MG63 (cell line): ENCODE measurements around the gene HECTD2. TPM values are rescaled to one million over a fixed set of nuclear protein-coding genes. Genes with fewer than 3 reads are reported as not detected.
"Not testable (repeated sequence)": the region's sequence is repeated elsewhere in the genome, so short reads cannot be mapped to it uniquely, and the experiment has no call there.

Experiments
- DNase-seq: peaks from one replicate; pipeline ENCODE4 v3.0.0-alpha.2; 2020
- H3K27me3 ChIP-seq: fragments of 250-450 bp; sonication (Bioruptor Pico); 2 replicates; pipeline ENCODE4 v1.5.1; 2020; ENCODE audit warnings: mild to moderate bottlenecking, moderate library complexity
- H3K36me3 ChIP-seq: fragments of 250-450 bp; sonication (Bioruptor Pico); 2 replicates; pipeline ENCODE4 v1.5.1; 2020; ENCODE audit warnings: mild to moderate bottlenecking, moderate library complexity
- H3K4me3 ChIP-seq: fragments of 250-450 bp; sonication (Bioruptor Pico); 2 replicates; pipeline ENCODE4 v1.5.1; 2020; ENCODE audit warnings: mild to moderate bottlenecking, moderate library complexity
- H3K9me3 ChIP-seq: fragments of 250-450 bp; sonication (Bioruptor Pico); 2 replicates; pipeline ENCODE4 v1.5.1; 2020; ENCODE audit warnings: mild to moderate bottlenecking, moderate library complexity
- total RNA-seq: library from RNA; depleted of rRNA; stranded (reverse); fragments of >200 nt; shearing (Covaris generic); gene quantifications from 2 replicates; pipeline ENCODE4 v1.2.3, GENCODE V29; 2014; ENCODE audit warnings: low replicate concordance

The HECTD2 gene
- total RNA-seq, 1 experiment from 2014 or later: 2.5 TPM

DNA sequence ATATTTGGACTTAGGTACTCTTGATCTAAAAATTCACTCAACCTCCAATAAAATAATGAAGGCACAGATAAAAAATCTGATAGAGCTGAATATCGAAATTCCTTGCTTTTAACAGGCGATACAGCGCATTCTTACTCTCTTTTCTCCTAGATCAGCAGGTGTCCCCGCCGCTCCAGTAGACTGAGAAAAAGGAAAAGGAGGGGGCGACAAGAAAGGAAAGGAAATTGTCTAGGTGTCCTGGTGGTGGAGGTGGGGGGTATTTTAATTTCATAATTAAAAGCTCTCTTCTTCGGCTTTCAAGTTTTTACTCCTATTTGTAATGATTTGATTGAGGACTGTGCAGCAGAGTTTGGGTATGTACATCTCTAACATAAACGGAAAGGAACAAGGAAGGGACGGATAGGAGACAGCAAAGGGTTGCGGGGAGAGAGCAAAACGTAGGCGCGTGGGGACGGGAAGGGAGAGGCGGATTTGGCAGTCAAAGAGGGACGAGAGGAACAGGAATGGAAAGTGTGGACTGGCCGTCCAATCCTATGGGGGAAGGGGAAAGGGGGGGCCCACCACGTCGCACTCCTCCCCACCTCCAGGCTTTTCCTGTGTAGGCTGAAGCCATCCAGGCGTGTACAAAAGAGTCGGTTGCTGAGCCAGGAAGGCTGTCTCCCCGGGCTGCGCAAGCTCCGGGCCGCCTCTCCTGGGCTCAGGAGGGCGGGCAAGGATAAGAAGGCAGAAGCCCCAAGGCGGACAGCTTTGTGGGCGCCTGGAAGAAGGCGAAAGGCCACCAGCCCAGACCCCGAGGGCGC, 875 bp upstream of the HECTD2 start:
- peak; percentile 82 for DNase-seq
- no peaks in the 10 kb centered on the region for H3K27me3 ChIP-seq
- H3K4me3 ChIP-seq: peak overlapping the region; percentile 61

DNA sequence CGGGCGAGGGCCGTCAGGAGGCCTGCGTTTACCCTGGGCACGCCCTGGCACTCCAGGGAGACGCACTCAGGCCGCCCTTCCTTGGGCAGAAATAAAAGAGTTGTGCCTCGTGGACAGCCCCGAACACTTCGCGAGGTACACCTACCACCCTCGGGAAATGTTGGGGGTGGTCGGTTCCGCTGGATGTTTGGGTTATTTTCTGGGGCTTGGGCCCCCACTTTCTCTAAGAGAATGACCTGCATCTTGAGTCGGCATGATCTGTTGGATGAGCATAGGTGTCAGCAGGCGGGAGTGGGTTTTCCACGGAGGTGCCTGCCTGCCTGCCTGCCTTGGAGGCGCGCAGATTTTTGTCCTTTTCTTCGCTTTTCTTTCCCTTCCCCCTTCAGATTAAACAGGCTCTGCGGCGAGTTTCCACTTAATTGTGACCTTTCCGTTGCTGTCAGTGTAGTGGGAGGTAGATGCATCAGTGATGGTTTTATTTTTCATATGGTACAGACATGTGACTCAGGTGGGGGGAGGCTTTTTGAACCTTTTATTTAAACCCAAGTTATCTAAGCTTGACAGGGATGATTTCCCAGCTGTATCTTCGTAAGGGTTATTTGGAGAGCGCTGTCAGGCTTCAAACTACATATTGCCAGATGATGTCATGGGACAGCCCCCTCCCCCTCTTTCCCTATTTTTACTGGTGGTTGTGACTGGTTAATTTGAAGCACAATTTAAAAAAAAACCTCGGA, 661 bp downstream of the HECTD2 start:
- peak; percentile 22 for DNase-seq
- Histone ChIP-seq H3K36me3 (no peaks in the 10 kb centered on the region), H3K9me3 (no peaks in the 10 kb centered on the region), H3K4me3 (peak overlapping the region; percentile 61), H3K27me3 (no peaks in the 10 kb centered on the region)

More for the DNA sequence above, 875 bp upstream of the HECTD2 start:
- no peaks in the 10 kb centered on the region for H3K9me3 ChIP-seq
- H3K36me3 ChIP-seq: no peaks in the 10 kb centered on the region

DNA sequence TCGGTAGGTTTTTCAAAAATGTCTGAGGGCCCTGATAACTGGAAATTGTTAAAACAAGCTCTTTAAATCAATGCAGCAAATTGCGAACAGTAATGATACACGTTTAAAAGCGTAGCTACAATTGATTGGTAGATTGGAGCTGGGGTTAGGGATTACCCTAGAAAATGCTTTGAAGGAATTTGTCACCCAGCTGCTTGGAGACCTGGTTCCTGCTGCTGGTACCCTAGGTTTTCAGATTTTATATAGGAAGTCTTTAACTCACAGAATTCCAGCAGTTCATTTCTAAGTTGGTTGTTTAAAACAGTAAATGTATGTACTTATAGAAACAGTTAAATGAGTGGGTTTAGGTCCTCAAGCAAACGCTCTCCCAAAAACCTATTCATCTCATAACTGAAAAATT, 1.5 kb downstream of the HECTD2 start:
- DNase-seq: no peak
- H3K36me3 ChIP-seq: no peaks in the 10 kb centered on the region
- H3K4me3 ChIP-seq: peak overlapping the region; percentile 61

GRCh38 chr10:91412354-91413087, 2.4 kb downstream of the HECTD2 start:
- DNase-seq: no peak
- Histone ChIP-seq H3K9me3 (no peaks in the 10 kb centered on the region), H3K27me3 (no peaks in the 10 kb centered on the region), H3K36me3 (no peaks in the 10 kb centered on the region), H3K4me3 (no peak overlapping the region)

More for the DNA sequence above, 1.5 kb downstream of the HECTD2 start:
- H3K27me3 ChIP-seq: no peaks in the 10 kb centered on the region
- H3K9me3 ChIP-seq: no peaks in the 10 kb centered on the region

GRCh38 chr10:91415816-91416215, 5.7 kb downstream of the HECTD2 start:
- H3K27me3 ChIP-seq: no peaks in the 10 kb centered on the region
- H3K9me3 ChIP-seq: no peaks in the 10 kb centered on the region
- DNase-seq: no peak
- no peaks in the 10 kb centered on the region for H3K36me3 ChIP-seq
- no peak overlapping the region for H3K4me3 ChIP-seq

GRCh38 chr10:91416339-91416855, 6.3 kb downstream of the HECTD2 start:
- H3K27me3 ChIP-seq: no peaks in the 10 kb centered on the region
- no peak overlapping the region for H3K4me3 ChIP-seq
- no peaks in the 10 kb centered on the region for H3K9me3 ChIP-seq
- no peak for DNase-seq
- no peaks in the 10 kb centered on the region for H3K36me3 ChIP-seq

DNA sequence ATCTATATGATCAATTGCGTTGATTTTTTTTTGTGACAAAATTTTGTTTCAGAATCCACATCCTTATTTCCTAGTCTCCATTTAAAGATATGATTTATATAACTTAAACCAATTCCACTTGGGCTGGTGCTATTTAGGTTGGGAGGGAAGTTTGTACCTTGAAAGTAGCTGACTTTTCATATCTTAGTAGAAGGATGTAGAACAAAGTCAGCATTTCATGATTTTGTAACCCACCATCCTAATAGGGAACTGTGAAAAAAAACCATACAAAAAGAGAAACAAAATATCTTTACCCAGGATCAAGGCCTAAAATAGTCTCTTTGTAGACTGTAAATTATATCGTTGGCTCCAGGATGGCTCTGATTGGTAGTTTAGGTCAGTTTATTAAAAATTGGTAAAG, 8.3 kb downstream of the HECTD2 start:
- no peaks in the 10 kb centered on the region for H3K36me3 ChIP-seq
- H3K9me3 ChIP-seq: no peaks in the 10 kb centered on the region
- H3K27me3 ChIP-seq: no peaks in the 10 kb centered on the region
- no peak for DNase-seq
- H3K4me3 ChIP-seq: no peak overlapping the region

DNA sequence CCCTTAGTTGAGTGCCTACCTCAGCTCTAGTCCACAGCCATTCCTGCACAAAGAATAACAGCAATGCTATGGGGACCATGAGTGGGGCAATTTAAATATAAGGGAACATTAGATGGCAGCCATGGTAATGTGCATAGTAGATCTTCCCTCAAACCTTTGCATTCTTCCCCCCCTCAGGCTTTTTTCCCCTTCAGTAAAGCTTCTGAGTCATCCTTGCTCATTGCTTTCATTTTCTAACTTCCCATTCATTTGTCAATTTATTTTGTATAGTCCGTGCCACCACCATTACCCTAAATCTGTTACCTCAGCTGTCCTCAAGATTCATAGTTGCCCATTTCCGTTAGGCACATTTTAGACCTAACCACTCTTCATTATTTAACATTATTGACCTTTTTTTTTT, 10.7 kb downstream of the HECTD2 start:
- no peaks in the 10 kb centered on the region for H3K36me3 ChIP-seq
- no peak overlapping the region for H3K4me3 ChIP-seq
- DNase-seq: no peak
- H3K27me3 ChIP-seq: no peaks in the 10 kb centered on the region
- no peaks in the 10 kb centered on the region for H3K9me3 ChIP-seq

DNA sequence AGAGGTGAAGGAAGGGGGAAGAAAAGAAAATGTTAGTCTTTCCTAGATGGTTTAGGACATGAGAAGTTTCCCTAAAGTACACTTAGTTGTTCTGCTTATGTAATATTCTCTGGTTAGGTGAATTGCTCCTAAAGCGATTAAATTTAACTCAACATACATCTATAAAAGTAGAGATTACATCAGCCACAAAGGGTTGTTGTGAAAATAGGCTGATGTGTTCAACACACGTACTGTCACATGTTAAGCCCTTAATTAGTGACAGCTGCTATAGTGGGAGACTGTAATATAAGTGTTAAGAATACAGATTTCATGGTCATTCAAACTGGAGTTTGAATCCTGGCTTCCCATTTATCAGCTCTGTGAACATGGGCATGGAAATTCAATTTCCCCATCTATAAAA, 12.8 kb downstream of the HECTD2 start:
- H3K27me3 ChIP-seq: no peaks in the 10 kb centered on the region
- 0 out of 2 replicates have a peak, but pooled peaks cover 2% of the 10 kb centered on the region for H3K9me3 ChIP-seq
- H3K4me3 ChIP-seq: no peak overlapping the region
- no peak for DNase-seq
- H3K36me3 ChIP-seq: no peaks in the 10 kb centered on the region

- H3K9me3 ChIP-seq: 0 out of 2 replicates have a peak, but pooled peaks cover 2% of the 10 kb centered on the region
- no peaks in the 10 kb centered on the region for H3K36me3 ChIP-seq
- no peak overlapping the region for H3K4me3 ChIP-seq
- peak; percentile 8 for DNase-seq
- H3K27me3 ChIP-seq: no peaks in the 10 kb centered on the region
Observed at GRCh38 chr10:91424016-91424415, 13.9 kb downstream of the HECTD2 start.

GRCh38 chr10:91432175-91432574, 22.0 kb downstream of the HECTD2 start:
- DNase-seq: no peak
- H3K9me3 ChIP-seq: 0 out of 2 replicates have a peak, but pooled peaks cover 2% of the 10 kb centered on the region
- peaks cover 2% of the 10 kb centered on the region; the same call in 1 of the 2 replicates for H3K36me3 ChIP-seq
- no peaks in the 10 kb centered on the region for H3K27me3 ChIP-seq
- H3K4me3 ChIP-seq: no peak overlapping the region

GRCh38 chr10:91433620-91434019, 23.5 kb downstream of the HECTD2 start:
- Histone ChIP-seq H3K27me3 (no peaks in the 10 kb centered on the region), H3K4me3 (no peak overlapping the region), H3K9me3 (no peaks in the 10 kb centered on the region), H3K36me3 (peaks cover 5% of the 10 kb centered on the region; the same call in 1 of the 2 replicates)
- no peak for DNase-seq

DNA sequence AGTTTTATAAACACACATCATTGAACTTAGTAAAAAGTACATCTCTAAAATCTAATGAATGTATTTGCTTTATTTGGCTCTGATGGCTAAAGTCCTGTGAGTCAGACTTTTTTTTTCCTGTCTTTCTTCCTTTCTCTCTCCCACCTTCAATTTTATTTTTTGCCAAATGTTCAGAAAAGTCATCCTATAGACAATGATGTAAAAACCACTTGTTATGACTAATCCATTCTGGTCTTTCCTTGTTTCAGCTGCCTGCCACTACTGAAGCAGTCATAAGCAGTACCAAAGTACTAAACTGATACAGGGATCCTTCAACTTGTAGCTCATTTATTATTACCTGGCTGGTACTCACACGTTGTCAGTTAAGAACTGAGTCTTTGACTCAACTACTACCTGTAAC, 23.9 kb downstream of the HECTD2 start:
- H3K27me3 ChIP-seq: no peaks in the 10 kb centered on the region
- DNase-seq: no peak
- H3K9me3 ChIP-seq: no peaks in the 10 kb centered on the region
- peaks cover 6% of the 10 kb centered on the region; the same call in 1 of the 2 replicates for H3K36me3 ChIP-seq
- no peak overlapping the region for H3K4me3 ChIP-seq

GRCh38 chr10:91435241-91435640, 25.1 kb downstream of the HECTD2 start:
- no peak for DNase-seq
- no peaks in the 10 kb centered on the region for H3K27me3 ChIP-seq

GRCh38 chr10:91438228-91438627, 28.1 kb downstream of the HECTD2 start:
- not testable (repeated sequence) for H3K27me3 ChIP-seq, H3K4me3 ChIP-seq, DNase-seq, H3K36me3 ChIP-seq, H3K9me3 ChIP-seq

More at GRCh38 chr10:91435241-91435640, 25.1 kb downstream of the HECTD2 start:
- no peak overlapping the region for H3K4me3 ChIP-seq
- H3K36me3 ChIP-seq: peaks cover 6% of the 10 kb centered on the region; the same call in 1 of the 2 replicates
- peaks cover 2% of the 10 kb centered on the region; the same call in 1 of the 2 replicates for H3K9me3 ChIP-seq
